OCI-LY3 (cell line): Measurements from ENCODE around the gene PTPRT.

Source experiments
- EZH2phosphoT487 ChIP-seq: fragments of 200-600 bp; shearing (Covaris generic); IDR thresholded peaks from 2 replicates; pipeline ENCODE4 v1.6.1; 2018; ENCODE audit warnings: antibody characterized with exemption, mixed run types, low read depth
- TF ChIP-seq, protein P1 (sequence below): fragments of 200-600, 300-600 bp; sonication (generic); IDR thresholded peaks from 2 replicates; pipeline ENCODE4 v1.5.1; 2014; ENCODE audit warnings: antibody characterized with exemption, low read length, low read depth

DNA sequence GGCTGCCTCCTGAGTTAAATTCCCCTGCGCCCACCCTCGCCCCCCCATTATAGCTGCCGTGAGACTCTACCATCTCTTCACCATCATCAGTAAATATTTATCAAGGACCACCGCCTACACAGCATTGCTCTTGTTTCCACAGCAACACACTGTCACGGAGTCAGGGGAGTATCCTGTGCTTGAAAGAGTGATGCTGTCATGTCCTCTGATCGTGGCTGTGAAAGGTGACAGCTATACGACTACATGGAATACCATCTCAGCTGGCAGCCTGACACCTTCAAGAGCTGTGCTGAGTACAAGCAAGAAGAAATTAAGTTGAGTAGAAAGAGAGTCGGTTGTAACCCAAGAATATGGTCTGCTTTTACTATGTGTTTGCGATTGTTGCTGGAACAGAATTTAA lies 3.4 kb downstream of the PTPRT start:
- TF ChIP-seq, protein P1, sequence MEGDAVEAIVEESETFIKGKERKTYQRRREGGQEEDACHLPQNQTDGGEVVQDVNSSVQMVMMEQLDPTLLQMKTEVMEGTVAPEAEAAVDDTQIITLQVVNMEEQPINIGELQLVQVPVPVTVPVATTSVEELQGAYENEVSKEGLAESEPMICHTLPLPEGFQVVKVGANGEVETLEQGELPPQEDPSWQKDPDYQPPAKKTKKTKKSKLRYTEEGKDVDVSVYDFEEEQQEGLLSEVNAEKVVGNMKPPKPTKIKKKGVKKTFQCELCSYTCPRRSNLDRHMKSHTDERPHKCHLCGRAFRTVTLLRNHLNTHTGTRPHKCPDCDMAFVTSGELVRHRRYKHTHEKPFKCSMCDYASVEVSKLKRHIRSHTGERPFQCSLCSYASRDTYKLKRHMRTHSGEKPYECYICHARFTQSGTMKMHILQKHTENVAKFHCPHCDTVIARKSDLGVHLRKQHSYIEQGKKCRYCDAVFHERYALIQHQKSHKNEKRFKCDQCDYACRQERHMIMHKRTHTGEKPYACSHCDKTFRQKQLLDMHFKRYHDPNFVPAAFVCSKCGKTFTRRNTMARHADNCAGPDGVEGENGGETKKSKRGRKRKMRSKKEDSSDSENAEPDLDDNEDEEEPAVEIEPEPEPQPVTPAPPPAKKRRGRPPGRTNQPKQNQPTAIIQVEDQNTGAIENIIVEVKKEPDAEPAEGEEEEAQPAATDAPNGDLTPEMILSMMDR, result no peak
- no peak for TF ChIP-seq EZH2phosphoT487
